ENCODE data around the gene TMEM178B.
"Not testable (repeated sequence)": the region's sequence is repeated elsewhere in the genome, so short reads cannot be mapped to it uniquely, and the experiment has no call there.

TMEM178B gene

DNA sequence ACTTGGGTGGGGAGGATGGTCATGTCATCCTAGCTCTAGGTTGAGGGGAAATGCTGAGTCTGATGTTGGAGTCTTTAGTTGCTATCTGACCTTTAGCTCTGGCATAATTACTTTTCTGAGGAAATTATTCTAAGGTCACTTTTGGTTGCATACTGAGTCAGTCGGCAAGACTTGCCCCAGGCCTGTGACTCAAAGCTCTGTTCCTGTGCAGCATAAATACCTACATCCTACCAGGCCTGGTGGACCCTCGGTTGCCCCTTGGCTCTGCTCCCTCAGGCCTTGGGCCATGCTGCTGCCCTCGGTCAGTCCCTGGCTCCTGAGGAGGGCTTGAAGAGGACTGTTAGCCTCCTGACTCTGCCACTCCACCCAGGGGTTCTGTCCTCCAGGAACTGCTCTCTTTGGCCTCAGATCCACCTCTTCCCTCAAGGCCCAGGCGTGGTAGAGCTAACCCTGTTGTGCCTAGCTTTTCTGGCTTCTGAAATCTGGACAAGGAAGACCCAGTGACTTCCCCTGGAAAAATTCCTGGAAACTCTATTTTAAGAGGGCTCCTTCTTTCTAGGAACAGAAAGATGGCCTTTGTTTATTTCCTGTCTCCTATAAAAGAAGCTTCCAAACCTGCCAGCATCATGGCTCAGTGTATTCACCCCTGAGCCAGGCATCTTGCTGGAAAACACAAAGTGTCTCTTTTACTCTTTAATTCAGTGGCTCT is 71.2 kb downstream of the TMEM178B start:
- no peak for DNase-seq

GRCh38 chr7:141145630-141145982 is 71.7 kb downstream of the TMEM178B start:
- DNase-seq = no peak

- DNase-seq = no peak
Observed at GRCh38 chr7:141147482-141147881, 73.6 kb downstream of the TMEM178B start.

GRCh38 chr7:141150465-141150864 is 76.6 kb downstream of the TMEM178B start:
- DNase-seq = no peak

DNA sequence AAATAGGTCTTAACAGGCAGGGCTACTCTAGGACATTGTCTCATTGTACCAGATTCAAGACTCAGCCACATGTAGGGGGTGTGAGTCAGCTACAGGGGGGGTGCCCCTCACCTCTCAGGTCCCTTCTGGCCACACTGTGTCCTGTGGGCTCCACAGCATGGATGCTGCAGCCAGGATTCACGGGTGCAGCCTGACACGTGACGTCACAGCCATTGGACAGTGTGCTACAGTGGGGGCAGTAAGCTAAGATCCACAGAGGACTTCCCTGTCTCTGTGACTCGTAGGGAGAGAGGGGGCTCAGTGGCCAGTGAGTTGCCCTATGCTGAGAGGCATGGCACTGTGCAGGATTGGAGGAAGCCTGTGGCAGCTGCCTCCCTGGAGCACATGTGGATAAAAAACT is 77.9 kb downstream of the TMEM178B start:
- DNase-seq = no peak

- no peak for DNase-seq
Observed at GRCh38 chr7:141153231-141153630, 79.4 kb downstream of the TMEM178B start.

DNA sequence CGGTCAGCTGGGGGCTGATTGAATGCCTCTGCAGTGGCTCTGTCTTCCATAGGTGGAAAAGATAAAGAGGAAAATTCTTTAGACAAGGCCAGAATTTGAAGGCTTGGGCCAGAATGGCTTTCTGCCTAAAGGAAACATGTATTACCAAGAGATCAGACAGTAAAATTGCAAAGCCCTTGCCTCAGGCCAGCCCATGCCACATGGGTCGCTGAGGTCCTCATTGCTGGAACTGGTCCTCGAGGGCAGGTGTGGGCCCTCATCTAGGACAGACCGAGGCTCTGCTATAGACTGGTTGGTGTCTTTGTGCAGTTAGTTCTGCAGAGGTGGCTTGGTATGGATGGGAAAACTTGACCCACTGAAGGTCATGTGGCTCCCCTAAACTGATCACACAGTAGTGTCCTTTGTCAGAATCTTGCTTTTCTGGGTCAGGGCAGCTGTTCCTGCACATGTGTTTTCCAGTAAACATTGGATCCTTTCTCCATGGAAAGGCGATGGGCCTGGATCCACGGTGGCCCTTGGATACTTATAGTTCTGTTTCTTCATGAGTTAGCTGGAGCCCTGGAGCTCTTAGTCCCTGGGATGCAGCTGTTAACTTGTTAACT is 80.4 kb downstream of the TMEM178B start:
- no peak for DNase-seq

- DNase-seq = no peak
Observed at GRCh38 chr7:141156407-141156806, 82.5 kb downstream of the TMEM178B start.

GRCh38 chr7:141157138-141157765 is 83.4 kb downstream of the TMEM178B start:
- DNase-seq = no peak

- no peak for DNase-seq
Observed at GRCh38 chr7:141158561-141158960, 84.7 kb downstream of the TMEM178B start.

DNA sequence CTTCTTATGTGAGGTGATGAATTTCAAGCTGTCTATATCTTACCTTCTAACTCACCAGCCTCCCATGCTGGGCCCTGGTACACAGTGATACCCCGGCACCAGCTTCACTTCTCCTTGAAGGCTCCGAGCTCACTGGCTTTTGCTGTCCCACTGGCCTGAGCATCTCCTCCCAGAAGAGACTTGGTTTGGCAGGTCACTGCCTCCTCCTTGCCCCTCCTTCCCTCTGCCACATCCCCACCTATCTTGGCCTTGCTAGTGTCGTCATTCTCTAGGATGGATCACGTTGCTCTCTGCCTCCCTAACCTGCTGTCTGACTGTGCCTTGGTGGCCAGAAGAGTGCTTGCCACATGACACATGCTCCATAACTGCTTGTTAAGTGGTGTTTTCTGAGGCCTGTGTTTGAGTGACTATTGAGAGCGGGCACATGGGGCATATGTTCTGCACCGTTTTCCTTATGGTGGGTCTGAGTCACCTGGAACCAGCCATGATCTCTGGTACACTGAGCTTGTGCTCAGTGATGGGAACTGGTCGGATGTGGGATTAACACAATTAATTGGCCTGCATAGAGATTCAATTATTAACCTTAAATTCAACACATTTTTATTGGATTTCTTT is 86.5 kb downstream of the TMEM178B start:
- DNase-seq = no peak

DNA sequence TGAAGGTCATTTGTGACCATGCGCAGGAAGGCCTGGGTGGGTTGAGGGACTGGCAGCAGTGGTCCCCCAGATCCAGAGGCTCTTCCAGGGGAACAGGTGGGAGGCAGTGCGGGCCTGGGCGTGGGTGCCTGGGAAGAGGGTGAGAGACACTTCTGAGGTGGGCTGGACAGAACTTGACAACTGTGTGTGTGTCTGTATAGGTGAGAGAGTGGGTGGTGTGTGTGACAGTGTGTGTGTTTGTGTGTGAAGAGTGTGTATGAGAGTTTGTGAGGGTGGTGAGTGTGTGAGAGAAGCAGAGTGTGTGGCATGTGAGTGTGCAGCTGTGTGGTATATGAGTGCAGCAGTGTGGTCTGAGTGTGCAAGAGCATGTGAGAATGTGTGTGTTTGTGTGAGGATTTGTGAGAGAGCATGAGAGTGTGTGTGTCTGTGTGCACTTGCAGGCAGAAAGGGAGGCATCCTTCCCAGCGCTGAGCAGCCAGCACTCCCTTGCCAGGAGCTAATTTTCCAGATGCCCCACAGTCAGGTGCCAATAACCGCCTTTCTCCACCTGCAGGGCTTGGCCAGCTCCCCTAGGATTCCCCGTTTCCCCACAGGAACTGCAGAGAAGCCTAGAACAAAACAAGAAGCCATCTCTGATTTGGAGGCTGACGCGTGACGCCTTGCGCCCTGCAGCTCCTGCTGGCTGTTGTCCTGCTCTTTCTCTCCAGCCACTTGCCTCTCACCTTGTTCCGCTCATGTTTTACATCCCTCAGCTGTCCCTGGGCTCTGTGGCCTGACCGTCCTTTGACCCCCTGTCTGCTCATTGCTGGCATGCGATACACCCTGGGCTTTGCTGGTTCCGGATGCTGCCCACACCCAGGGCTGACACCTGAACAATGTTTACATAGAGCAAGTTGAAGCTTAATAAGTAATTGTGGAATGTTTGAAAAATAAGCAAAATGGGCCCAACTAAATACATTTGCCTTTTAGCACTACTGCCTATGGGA is 88.0 kb downstream of the TMEM178B start:
- DNase-seq = no peak

DNA sequence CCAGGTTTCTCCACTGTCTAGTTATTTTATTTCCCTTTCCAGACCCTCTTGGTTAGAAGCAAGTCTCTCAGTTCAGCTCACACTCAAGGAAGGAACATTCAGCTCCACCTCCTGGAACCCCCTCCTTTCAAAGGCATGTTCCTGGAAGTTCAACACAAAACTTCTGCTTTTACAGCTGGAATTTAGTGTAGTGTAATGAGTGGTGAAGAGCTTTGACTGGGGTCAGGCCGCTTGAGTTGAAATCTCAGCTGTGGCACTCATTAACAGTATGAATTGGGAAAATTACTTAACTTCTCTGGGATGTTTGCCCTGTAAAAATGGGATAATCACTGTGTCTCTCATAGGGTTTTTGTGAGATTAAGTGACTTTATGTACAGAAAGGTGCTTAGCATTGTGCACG is 91.7 kb downstream of the TMEM178B start:
- DNase-seq = no peak

DNA sequence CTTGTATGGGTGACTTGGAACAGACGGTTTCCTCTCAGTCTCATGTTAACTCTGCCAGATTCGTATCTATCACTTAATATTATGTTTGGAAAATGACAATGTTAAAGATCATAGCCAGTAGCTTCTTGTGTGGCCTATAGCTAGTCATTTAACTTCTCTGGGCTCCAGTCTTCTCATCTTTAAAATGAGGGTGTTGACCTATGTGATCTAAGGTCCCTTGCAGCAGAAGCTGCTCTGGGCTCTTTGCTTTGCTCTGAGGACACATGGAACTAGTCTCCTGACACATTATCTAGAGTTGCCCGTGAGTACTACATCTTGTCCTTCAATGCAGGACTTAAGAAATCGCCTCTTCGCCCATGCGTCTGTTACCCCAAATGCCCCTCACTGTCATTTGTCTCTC is 93.1 kb downstream of the TMEM178B start:
- no peak for DNase-seq

DNA sequence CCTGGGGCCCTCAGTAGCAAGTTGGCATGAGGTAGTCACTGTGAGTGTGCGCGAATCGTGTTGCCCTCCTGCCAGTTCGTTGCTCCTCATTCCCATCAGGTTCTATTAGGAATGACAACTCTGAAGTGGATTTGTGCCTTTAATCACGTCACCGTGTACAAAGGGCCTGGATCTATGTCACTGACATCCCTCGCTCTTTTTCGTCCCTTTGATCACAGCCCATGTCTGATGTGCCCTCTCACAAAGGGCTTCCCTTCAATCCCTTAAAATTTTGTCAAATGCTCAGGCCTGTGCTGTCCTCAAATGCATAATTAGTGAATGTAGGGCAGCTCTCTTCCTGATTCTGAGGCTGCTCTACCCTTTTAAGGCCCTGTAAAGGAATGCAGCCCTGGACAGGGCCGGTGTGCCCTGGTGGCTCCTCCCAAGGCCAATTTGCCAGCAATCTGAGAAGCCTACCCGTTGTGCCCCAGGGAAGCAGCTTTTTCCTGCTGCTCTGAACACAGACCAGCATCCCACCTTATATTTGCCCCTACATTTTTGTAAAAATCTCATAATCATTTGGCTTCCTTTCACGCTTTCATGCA is 93.6 kb downstream of the TMEM178B start:
- no peak for DNase-seq

- not testable (repeated sequence) for DNase-seq
Observed at GRCh38 chr7:141169157-141169556, 95.3 kb downstream of the TMEM178B start.

- DNase-seq = not testable (repeated sequence)
Observed at GRCh38 chr7:141175728-141176127, 101.9 kb downstream of the TMEM178B start.

- DNase-seq = not testable (repeated sequence)
Observed at GRCh38 chr7:141177120-141177519, 103.3 kb downstream of the TMEM178B start.

- DNase-seq = no peak
Observed at GRCh38 chr7:141178486-141179135, 104.7 kb downstream of the TMEM178B start.

DNA sequence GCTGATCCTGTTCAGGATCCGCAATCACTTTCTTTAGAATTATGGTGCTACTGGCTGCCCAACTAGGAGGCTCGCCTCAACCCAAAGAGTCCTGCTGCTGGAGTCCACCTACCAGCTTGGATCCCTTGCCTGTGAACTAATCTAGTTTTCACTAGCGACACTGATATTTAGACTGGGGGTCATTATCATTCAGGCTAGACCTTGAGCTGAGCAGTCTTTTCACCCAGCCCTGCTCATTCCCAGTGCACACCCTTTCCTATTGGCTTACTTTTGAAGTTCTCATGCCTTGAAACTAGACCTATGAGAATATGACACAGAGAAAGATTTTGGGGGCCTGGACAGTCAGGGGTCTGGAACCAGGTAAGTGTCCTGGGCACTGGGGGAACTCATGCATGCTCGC is 107.9 kb downstream of the TMEM178B start:
- DNase-seq = no peak

- no peak for DNase-seq
Observed at GRCh38 chr7:141184532-141185190, 110.8 kb downstream of the TMEM178B start.

Data from activated CD4-positive, alpha-beta T cell treated with anti-CD3 and anti-CD28 coated beads for 1 hour (primary cell).